ENCODE results near the gene PURA. TPM values are rescaled to one million over a fixed set of nuclear protein-coding genes. Genes with fewer than 3 reads are reported as not detected.

The PURA gene
- total RNA-seq, 1 donor from 2014 or later: 7.7 TPM

- TF ChIP-seq, protein P1, sequence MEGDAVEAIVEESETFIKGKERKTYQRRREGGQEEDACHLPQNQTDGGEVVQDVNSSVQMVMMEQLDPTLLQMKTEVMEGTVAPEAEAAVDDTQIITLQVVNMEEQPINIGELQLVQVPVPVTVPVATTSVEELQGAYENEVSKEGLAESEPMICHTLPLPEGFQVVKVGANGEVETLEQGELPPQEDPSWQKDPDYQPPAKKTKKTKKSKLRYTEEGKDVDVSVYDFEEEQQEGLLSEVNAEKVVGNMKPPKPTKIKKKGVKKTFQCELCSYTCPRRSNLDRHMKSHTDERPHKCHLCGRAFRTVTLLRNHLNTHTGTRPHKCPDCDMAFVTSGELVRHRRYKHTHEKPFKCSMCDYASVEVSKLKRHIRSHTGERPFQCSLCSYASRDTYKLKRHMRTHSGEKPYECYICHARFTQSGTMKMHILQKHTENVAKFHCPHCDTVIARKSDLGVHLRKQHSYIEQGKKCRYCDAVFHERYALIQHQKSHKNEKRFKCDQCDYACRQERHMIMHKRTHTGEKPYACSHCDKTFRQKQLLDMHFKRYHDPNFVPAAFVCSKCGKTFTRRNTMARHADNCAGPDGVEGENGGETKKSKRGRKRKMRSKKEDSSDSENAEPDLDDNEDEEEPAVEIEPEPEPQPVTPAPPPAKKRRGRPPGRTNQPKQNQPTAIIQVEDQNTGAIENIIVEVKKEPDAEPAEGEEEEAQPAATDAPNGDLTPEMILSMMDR (conservative IDR thresholded peaks at IDR 0.05; ENCODE audit: low read depth, low read length): no peak
- H3K4me3 ChIP-seq (ENCODE audit: low read depth, low read length): no peak overlapping the region
- no peak for DNase-seq (ENCODE audit: low read depth)
These were observed 20.5 kb downstream of the PURA start for GRCh38 chr5:140134277-140134935.

DNA sequence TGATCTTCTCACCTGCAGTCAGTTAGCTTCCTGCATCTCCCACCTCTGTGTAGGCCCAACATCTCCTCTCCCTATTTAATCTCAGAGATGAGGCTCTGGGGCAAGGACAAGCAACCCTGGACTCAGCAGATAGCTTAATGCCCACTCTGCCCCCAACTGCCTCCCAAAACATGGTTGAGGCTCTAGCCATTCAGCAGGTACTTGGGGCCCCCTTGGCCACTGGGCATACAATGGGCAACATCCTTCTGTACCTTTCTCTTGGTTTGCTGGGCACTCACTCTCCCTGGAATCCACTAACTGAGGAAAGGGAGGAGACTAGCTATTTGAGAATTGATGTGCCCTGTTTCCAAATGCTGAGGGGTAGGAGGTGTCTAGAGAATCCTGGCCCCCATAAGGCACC lies 21.2 kb downstream of the PURA start:
- no peak overlapping the region for H3K4me3 ChIP-seq (ENCODE audit: low read depth, low read length)
- no peak for DNase-seq (ENCODE audit: low read depth)
- TF ChIP-seq, protein P1 (conservative IDR thresholded peaks at IDR 0.05; ENCODE audit: low read depth, low read length): no peak

DNA sequence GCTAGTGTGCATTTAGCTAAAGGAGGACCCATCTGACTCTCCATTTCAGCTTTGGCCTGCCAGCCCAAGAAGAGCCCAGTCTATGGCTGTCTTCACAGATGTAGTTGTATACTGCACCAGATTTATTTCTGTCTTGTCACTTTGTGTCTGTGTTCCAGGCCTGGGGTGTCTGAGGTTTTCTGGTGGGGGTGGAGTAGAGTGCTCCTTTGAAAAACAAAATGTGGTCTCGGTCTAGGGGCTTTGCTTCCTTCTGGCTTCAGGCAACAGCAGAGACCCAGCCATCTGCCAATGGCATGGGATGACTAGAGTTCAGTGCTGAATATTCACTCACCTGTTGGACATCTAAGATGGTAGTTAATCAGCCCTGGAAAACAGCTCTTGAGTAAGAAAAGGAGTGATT lies 22.7 kb downstream of the PURA start:
- TF ChIP-seq, protein P1 (conservative IDR thresholded peaks at IDR 0.05; ENCODE audit: low read depth, low read length): no peak
- no peak overlapping the region for H3K4me3 ChIP-seq (ENCODE audit: low read depth, low read length)
- DNase-seq (ENCODE audit: low read depth): no peak

DNA sequence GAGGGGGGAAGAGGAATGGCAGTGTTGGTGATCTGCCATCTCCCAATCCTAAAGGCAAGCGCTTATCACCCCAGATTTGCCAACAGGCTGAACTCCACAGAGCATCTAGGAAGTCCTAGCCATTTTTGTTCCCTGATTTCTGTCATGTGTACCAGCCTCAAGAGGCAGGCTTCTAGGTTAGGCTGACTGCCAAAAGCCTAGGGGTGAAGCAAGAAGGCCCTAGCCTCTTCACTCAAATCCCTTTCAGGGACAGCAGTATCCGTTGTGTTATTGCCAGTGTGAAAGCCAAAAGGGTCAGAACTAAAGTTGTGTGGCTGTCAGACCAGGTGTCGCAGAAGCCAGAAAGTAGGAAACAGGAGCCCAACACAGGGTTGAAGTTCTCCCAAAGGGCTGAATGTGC lies 26.5 kb downstream of the PURA start:
- H3K4me3 ChIP-seq (ENCODE audit: low read depth, low read length): no peak overlapping the region
- DNase-seq (ENCODE audit: low read depth): no peak
- TF ChIP-seq, protein P1 (conservative IDR thresholded peaks at IDR 0.05; ENCODE audit: low read depth, low read length): no peak

DNA sequence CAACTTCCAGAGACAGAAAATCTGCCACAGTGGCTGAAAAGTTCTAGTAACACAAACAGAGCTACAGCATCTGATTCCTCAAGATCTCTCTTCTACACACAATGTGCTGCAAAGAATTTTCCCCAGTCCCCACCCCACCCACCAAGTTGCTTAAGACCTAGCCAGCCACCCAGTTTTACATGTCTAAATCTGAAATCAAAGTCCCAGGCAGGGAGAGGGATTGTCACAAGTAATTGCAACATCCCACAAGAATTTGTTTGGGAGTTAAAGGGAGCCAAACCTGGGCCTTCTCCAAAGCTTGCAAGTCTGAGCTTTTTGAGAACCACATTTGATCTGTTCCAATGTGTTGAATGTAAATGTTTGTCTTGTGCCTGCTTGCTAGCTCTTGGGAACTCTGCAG lies 27.3 kb downstream of the PURA start:
- TF ChIP-seq, protein P1 (conservative IDR thresholded peaks at IDR 0.05; ENCODE audit: low read depth, low read length): no peak
- no peak overlapping the region for H3K4me3 ChIP-seq (ENCODE audit: low read depth, low read length)
- DNase-seq (ENCODE audit: low read depth): no peak

DNA sequence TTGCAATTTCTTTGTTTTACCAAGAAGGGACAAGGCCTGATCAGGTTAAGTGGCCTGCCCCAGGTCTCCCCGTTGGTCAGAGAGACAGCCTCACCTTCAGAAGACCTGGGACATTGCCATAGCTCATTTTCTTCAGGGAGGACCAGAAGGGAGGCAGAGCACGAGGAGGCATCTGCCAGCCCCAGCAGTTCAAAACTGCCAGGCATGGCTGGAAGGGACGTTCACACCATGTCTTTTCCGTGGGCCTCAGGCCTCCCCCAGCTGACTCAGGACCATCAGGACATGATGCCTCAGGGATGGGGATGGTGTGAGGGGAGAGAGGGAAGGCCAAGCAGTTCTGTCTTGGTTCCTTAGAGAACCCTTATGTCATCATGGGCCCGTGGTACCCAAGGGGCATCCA lies 28.3 kb downstream of the PURA start:
- no peak overlapping the region for H3K4me3 ChIP-seq (ENCODE audit: low read depth, low read length)
- no peak for DNase-seq (ENCODE audit: low read depth)
- TF ChIP-seq, protein P1 (conservative IDR thresholded peaks at IDR 0.05; ENCODE audit: low read depth, low read length): no peak

- no peak for DNase-seq (ENCODE audit: low read depth)
- TF ChIP-seq, protein P1 (conservative IDR thresholded peaks at IDR 0.05; ENCODE audit: low read depth, low read length): no peak
- H3K4me3 ChIP-seq (ENCODE audit: low read depth, low read length): no peak overlapping the region
These were observed 28.9 kb downstream of the PURA start for GRCh38 chr5:140142856-140143255.

Data from epithelial cell of proximal tubule (primary cell).